ENCODE results near the gene THSD7A.

GRCh38 chr7:11846361-11846955, 14.5 kb upstream of the THSD7A start:
- no peak for TF ChIP-seq POLR2A (IDR thresholded peaks at IDR 0.05; ENCODE audit: low read depth, low read length)
- TF ChIP-seq CTCF (conservative IDR thresholded peaks at IDR 0.05; ENCODE audit: low read depth, low read length), result no peak

Data from IMR-90 (cell line).